SK-N-SH (cell line): Measurements from ENCODE around the gene LDB2. TPM values are rescaled to one million over a fixed set of nuclear protein-coding genes. Genes with fewer than 3 reads are reported as not detected.

Source experiments
- CTCF ChIA-PET: fragments of 300-600, 350-600 bp; formaldehyde crosslinking; extraction: SDS; loops from one replicate; lab custom pipeline; 2021; lab: Yijun Ruan, JAX
- POLR2A ChIA-PET: fragments of 350-600 bp; sonication (Branson Sonifier 250); formaldehyde crosslinking; extraction: SDS; loops from one replicate; lab custom pipeline; 2020; ENCODE audit warnings: antibody characterized with exemption, inconsistent platforms; lab: Yijun Ruan, JAX
- DNase-seq: peaks from one replicate; pipeline ENCODE4 v3.0.0; 2012
- H2AFZ ChIP-seq: fragments of 200-600 bp; sonication (generic); 2 replicates; pipeline ENCODE4 v1.8.1; 2016; ENCODE audit warnings: antibody characterized with exemption, mild to moderate bottlenecking, low read depth
- H3F3A ChIP-seq: fragments of 200-600 bp; sonication (generic); replicated peaks from 2 replicates; pipeline ENCODE3; 2016; ENCODE audit warnings: antibody characterized with exemption, mild to moderate bottlenecking; ENCODE audit not compliant: insufficient read depth
- H3K27ac ChIP-seq, 2 experiments: fragments of 200-500 bp in 1 of 2; fragments of 200-600 bp in 1 of 2; sonication (Bioruptor generic) in 1 of 2; sonication (generic), shearing (Covaris generic) in 1 of 2; 2 replicates each; pipeline versions ENCODE4 v1.5.1 to v1.6.1; 2014 to 2016; ENCODE audit warnings: low read depth in 2 of 2, inconsistent platforms in 1 of 2, low read length in 1 of 2, mild to moderate bottlenecking in 1 of 2, mixed read lengths in 1 of 2
- H3K27me3 ChIP-seq: fragments of 200-600 bp; sonication (generic), shearing (Covaris generic); 2 replicates; pipeline ENCODE4 v1.6.1; 2016; ENCODE audit warnings: mixed run types; ENCODE audit not compliant: insufficient read depth
- H3K36me3 ChIP-seq, 2 experiments: fragments of 200-500 bp in 1 of 2; fragments of 200-600 bp in 1 of 2; sonication (Bioruptor generic) in 1 of 2; sonication (generic) in 1 of 2; replicated peaks in 1 of 2; 2 replicates each; pipeline versions ENCODE3 to v1.5.1; 2014 to 2016; ENCODE audit warnings: low read length in 1 of 2, mild to moderate bottlenecking in 1 of 2; ENCODE audit not compliant: insufficient read depth in 2 of 2, control insufficient read depth in 1 of 2
- H3K4me1 ChIP-seq, 2 experiments: fragments of 200-500 bp in 1 of 2; fragments of 200-600 bp in 1 of 2; sonication (Bioruptor generic) in 1 of 2; sonication (generic), shearing (Covaris generic) in 1 of 2; 2 replicates each; pipeline versions ENCODE4 v1.5.1 to v1.6.1; 2014 to 2016; ENCODE audit warnings: low read depth in 1 of 2, low read length in 1 of 2, mixed run types in 1 of 2; ENCODE audit not compliant: insufficient read depth in 2 of 2, control insufficient read depth in 1 of 2
- H3K4me2 ChIP-seq: fragments of 200-600 bp; sonication (generic), shearing (Covaris generic); 2 replicates; pipeline ENCODE4 v1.6.1; 2017; ENCODE audit warnings: mixed run types
- H3K4me3 ChIP-seq, 2 experiments: fragments of 200-500 bp in 1 of 2; fragments of 200-600 bp in 1 of 2; sonication (Bioruptor generic) in 1 of 2; sonication (generic), shearing (Covaris generic) in 1 of 2; 2 replicates each; pipeline versions ENCODE4 v1.5.1 to v1.8.1; 2014 to 2016; ENCODE audit warnings: low read depth in 2 of 2, inconsistent platforms in 1 of 2, low read length in 1 of 2, mild to moderate bottlenecking in 1 of 2, mixed read lengths in 1 of 2, moderate library complexity in 1 of 2
- H3K79me2 ChIP-seq: fragments of 200-600 bp; sonication (generic); 2 replicates; pipeline ENCODE4 v1.8.1; 2017; ENCODE audit warnings: mild to moderate bottlenecking; ENCODE audit not compliant: insufficient read depth
- H3K9ac ChIP-seq: fragments of 200-600 bp; sonication (generic); 2 replicates; pipeline ENCODE4 v1.6.1; 2017; ENCODE audit warnings: mixed run types
- H3K9me2 ChIP-seq: fragments of 200-600 bp; sonication (generic); 2 replicates; pipeline ENCODE4 v1.6.1; 2017; ENCODE audit warnings: mixed run types
- H3K9me3 ChIP-seq: fragments of 200-600 bp; sonication (generic); 2 replicates; pipeline ENCODE4 v1.6.1; 2017; ENCODE audit warnings: mixed run types, mild to moderate bottlenecking, moderate library complexity
- H4K20me1 ChIP-seq: fragments of 200-600 bp; sonication (generic); 2 replicates; pipeline ENCODE4 v1.6.1; 2017; ENCODE audit warnings: mild to moderate bottlenecking, mixed run types; ENCODE audit not compliant: insufficient read depth
- EZH2phosphoT487 ChIP-seq: fragments of 200-600 bp; sonication (generic); IDR thresholded peaks from 2 replicates; pipeline ENCODE4 v1.6.1; 2017; ENCODE audit warnings: low read depth, mixed run types, mild to moderate bottlenecking, antibody characterized with exemption, moderate library complexity, borderline replicate concordance
- FOSL2 ChIP-seq: IDR thresholded peaks from 2 replicates; pipeline ENCODE4 v1.4.0; 2012; ENCODE audit warnings: low read depth, mild to moderate bottlenecking, moderate library complexity, borderline replicate concordance
- FOXM1 ChIP-seq: IDR thresholded peaks from 2 replicates; pipeline ENCODE4 v1.4.0; 2012; ENCODE audit warnings: low read depth, mild to moderate bottlenecking
- GATA2 ChIP-seq: sonication (generic); formaldehyde crosslinking; IDR thresholded peaks from 2 replicates; pipeline ENCODE4 v1.5.0; 2020; ENCODE audit warnings: mild to moderate bottlenecking, missing genetic modification reagents
- MXI1 ChIP-seq: IDR thresholded peaks from 2 replicates; pipeline ENCODE4 v1.6.1; 2012; ENCODE audit warnings: mild to moderate bottlenecking, low read depth, low read length, improper control_type of control experiment
- NFIC ChIP-seq: IDR thresholded peaks from 2 replicates; pipeline ENCODE4 v1.4.0; 2012; ENCODE audit warnings: borderline replicate concordance
- NRF1 ChIP-seq: IDR thresholded peaks from 2 replicates; pipeline ENCODE4 v1.6.1; 2012; ENCODE audit warnings: low read depth, mild to moderate bottlenecking, low read length
- POLR2AphosphoS5 ChIP-seq: IDR thresholded peaks from 2 replicates; pipeline ENCODE4 v1.6.1; 2012; ENCODE audit warnings: low read depth, low read length
- RCOR1 ChIP-seq: fragments of 150-350 bp; IDR thresholded peaks from 2 replicates; pipeline ENCODE4 v1.6.1; 2017; ENCODE audit warnings: antibody characterized with exemption, low read length
- RFX5 ChIP-seq: IDR thresholded peaks from 2 replicates; pipeline ENCODE4 v1.6.1; 2012; ENCODE audit warnings: mild to moderate bottlenecking, improper control_type of control experiment, low read length
- RXRA ChIP-seq: IDR thresholded peaks from 2 replicates; pipeline ENCODE4 v1.4.0; 2012; ENCODE audit warnings: low read depth, mild to moderate bottlenecking, borderline replicate concordance
- SIN3A ChIP-seq: IDR thresholded peaks from 2 replicates; pipeline ENCODE4 v1.6.1; 2012; ENCODE audit warnings: low read depth, mild to moderate bottlenecking, low read length, moderate library complexity, borderline replicate concordance
- WGBS: methylation state at CpG from one replicate; pipeline ENCODE4 v1.1.6; 2017; ENCODE audit warnings: low lambda C conversion rate; 5-methylcytosine and 5-hydroxymethylcytosine counted together
- polyA plus RNA-seq, 3 experiments: library from polyadenylated mRNA; depleted of rRNA; stranded (reverse); fragments of >200 nt; gene quantifications; 2 replicates each; pipeline ENCODE4 v1.2.3, GENCODE V29; 2012
- TF ChIP-seq, protein P1 (sequence below): IDR thresholded peaks from 2 replicates; pipeline ENCODE4 v1.4.0; 2012; ENCODE audit warnings: low read depth
- TF ChIP-seq, protein P2 (sequence below): fragments of 200-600 bp; sonication (generic); IDR thresholded peaks from 2 replicates; pipeline ENCODE4 v1.6.1; 2017; ENCODE audit warnings: antibody characterized with exemption, mild to moderate bottlenecking, moderate library complexity
- TF ChIP-seq, protein P3 (sequence below): fragments of 150-350 bp; IDR thresholded peaks from 2 replicates; pipeline ENCODE4 v1.6.1; 2016; ENCODE audit warnings: mild to moderate bottlenecking, low read depth, low read length
- TF ChIP-seq, protein P4 (sequence below): IDR thresholded peaks from 2 replicates; pipeline ENCODE4 v1.4.0; 2012; ENCODE audit warnings: low read depth, borderline replicate concordance
- TF ChIP-seq, protein P5 (sequence below): IDR thresholded peaks from 2 replicates; pipeline ENCODE4 v1.6.1; 2012; ENCODE audit warnings: mild to moderate bottlenecking, low read depth, low read length, moderate library complexity

LDB2 gene
- polyA plus RNA-seq, 1 of the 3 experiments (the other 2 are of a cell fraction), result 11.0 TPM

DNA sequence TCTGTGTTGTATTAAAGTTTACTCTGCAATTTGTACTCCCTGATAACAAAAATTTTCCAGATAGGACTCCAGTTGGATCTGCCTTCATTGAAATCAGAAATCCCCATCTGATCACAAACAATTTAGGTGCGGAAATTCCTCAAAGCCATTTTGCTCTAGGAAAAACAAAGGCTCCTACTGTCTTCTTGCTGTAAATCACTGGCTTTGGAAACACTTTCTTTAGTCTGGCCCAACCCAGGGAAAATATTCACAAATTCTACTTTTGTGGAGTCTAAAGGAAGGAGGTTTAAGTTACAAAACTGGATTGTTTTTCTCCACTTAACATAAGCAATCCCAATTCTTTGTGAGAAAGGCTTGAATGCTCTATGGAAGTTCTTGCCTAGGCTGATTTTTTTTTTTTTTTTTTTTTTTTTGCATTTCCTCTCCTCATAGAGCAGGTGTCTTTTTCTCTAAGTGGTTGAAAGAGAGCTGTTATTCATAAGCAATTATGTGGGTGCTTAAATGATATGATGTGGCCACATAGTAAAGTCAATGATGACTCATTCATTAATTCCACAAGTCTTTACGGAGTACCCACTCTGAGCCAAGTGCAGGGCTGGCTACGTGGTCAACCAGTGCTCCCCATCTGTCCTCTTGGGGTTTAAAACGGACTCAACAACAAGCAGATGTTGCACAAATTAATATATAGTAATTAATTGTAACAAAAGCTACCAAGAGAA is 261.4 kb downstream of the LDB2 start:
- WGBS, result 44% methylated on average over 4 of the region's 4 CpGs

More for the DNA sequence above, 261.4 kb downstream of the LDB2 start:
- Histone ChIP-seq H3K4me2 (no peak overlapping the region), H3K27me3 (no peaks in the 10 kb centered on the region), H2AFZ (no peak overlapping the region)
- TF ChIP-seq, protein P1, sequence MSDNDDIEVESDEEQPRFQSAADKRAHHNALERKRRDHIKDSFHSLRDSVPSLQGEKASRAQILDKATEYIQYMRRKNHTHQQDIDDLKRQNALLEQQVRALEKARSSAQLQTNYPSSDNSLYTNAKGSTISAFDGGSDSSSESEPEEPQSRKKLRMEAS, result no peak
- TF ChIP-seq, protein P2, sequence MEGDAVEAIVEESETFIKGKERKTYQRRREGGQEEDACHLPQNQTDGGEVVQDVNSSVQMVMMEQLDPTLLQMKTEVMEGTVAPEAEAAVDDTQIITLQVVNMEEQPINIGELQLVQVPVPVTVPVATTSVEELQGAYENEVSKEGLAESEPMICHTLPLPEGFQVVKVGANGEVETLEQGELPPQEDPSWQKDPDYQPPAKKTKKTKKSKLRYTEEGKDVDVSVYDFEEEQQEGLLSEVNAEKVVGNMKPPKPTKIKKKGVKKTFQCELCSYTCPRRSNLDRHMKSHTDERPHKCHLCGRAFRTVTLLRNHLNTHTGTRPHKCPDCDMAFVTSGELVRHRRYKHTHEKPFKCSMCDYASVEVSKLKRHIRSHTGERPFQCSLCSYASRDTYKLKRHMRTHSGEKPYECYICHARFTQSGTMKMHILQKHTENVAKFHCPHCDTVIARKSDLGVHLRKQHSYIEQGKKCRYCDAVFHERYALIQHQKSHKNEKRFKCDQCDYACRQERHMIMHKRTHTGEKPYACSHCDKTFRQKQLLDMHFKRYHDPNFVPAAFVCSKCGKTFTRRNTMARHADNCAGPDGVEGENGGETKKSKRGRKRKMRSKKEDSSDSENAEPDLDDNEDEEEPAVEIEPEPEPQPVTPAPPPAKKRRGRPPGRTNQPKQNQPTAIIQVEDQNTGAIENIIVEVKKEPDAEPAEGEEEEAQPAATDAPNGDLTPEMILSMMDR, result no peak
- TF ChIP-seq, protein P3, sequence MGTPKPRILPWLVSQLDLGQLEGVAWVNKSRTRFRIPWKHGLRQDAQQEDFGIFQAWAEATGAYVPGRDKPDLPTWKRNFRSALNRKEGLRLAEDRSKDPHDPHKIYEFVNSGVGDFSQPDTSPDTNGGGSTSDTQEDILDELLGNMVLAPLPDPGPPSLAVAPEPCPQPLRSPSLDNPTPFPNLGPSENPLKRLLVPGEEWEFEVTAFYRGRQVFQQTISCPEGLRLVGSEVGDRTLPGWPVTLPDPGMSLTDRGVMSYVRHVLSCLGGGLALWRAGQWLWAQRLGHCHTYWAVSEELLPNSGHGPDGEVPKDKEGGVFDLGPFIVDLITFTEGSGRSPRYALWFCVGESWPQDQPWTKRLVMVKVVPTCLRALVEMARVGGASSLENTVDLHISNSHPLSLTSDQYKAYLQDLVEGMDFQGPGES, result no peak
- TF ChIP-seq NRF1, result no peak
- TF ChIP-seq EZH2phosphoT487, result no peak
- TF ChIP-seq FOXM1, result no peak
- no peak for TF ChIP-seq RFX5
- no peak for TF ChIP-seq POLR2AphosphoS5
- TF ChIP-seq GATA2 (CRISPR knock-in tag), result no peak
- no peak for TF ChIP-seq MXI1
- TF ChIP-seq NFIC, result no peak
- no peak for TF ChIP-seq RCOR1
- TF ChIP-seq, protein P4, sequence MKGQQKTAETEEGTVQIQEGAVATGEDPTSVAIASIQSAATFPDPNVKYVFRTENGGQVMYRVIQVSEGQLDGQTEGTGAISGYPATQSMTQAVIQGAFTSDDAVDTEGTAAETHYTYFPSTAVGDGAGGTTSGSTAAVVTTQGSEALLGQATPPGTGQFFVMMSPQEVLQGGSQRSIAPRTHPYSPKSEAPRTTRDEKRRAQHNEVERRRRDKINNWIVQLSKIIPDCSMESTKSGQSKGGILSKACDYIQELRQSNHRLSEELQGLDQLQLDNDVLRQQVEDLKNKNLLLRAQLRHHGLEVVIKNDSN, result no peak
- TF ChIP-seq FOSL2, result no peak
- TF ChIP-seq RXRA, result no peak
- no peak for TF ChIP-seq SIN3A
- TF ChIP-seq, protein P5, sequence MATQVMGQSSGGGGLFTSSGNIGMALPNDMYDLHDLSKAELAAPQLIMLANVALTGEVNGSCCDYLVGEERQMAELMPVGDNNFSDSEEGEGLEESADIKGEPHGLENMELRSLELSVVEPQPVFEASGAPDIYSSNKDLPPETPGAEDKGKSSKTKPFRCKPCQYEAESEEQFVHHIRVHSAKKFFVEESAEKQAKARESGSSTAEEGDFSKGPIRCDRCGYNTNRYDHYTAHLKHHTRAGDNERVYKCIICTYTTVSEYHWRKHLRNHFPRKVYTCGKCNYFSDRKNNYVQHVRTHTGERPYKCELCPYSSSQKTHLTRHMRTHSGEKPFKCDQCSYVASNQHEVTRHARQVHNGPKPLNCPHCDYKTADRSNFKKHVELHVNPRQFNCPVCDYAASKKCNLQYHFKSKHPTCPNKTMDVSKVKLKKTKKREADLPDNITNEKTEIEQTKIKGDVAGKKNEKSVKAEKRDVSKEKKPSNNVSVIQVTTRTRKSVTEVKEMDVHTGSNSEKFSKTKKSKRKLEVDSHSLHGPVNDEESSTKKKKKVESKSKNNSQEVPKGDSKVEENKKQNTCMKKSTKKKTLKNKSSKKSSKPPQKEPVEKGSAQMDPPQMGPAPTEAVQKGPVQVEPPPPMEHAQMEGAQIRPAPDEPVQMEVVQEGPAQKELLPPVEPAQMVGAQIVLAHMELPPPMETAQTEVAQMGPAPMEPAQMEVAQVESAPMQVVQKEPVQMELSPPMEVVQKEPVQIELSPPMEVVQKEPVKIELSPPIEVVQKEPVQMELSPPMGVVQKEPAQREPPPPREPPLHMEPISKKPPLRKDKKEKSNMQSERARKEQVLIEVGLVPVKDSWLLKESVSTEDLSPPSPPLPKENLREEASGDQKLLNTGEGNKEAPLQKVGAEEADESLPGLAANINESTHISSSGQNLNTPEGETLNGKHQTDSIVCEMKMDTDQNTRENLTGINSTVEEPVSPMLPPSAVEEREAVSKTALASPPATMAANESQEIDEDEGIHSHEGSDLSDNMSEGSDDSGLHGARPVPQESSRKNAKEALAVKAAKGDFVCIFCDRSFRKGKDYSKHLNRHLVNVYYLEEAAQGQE, result no peak
- TF ChIP-seq, all 33 proteins: peak for 0
- H3F3A ChIP-seq, result no peaks in the 10 kb centered on the region
- H3K27ac ChIP-seq, result no peak overlapping the region
- CTCF ChIA-PET, result interaction anchor here (1.5 kb wide), 1 partner anchor 687 kb away, joined by 3 read pairs; no protein-coding TSS in a partner anchor
- DNase-seq, result no peak
- no peaks in the 10 kb centered on the region for H3K36me3 ChIP-seq
- POLR2A ChIA-PET, result no interaction called here
- H3K79me2 ChIP-seq, result no peaks in the 10 kb centered on the region
- H3K4me3 ChIP-seq, result no peak overlapping the region
- no peaks in the 10 kb centered on the region for H3K9me3 ChIP-seq
- no peaks in the 10 kb centered on the region for H4K20me1 ChIP-seq
- peaks cover 0 to 14% of the 10 kb centered on the region in 2 experiments; a peak in 1 of 4 replicates for H3K4me1 ChIP-seq
- H3K9me2 ChIP-seq, result no peaks in the 10 kb centered on the region
- no peak overlapping the region for H3K9ac ChIP-seq
